HG02981 (cell line): ENCODE results near the gene UQCRH.
"Not testable (repeated sequence)": the region's sequence is repeated elsewhere in the genome, so short reads cannot be mapped to it uniquely, and the experiment has no call there.

Source experiments
- ATAC-seq: cut with Tn5 transposase; IDR thresholded peaks from one replicate; pipeline ENCODE4 v1.9.1; 2021; ENCODE audit warnings: mild to moderate bottlenecking, moderate library complexity; ENCODE audit not compliant: unreplicated experiment

The UQCRH gene

GRCh38 chr1:46331786-46332540 lies 28.5 kb downstream of the UQCRH start:
- peak; percentile 39 for ATAC-seq

DNA sequence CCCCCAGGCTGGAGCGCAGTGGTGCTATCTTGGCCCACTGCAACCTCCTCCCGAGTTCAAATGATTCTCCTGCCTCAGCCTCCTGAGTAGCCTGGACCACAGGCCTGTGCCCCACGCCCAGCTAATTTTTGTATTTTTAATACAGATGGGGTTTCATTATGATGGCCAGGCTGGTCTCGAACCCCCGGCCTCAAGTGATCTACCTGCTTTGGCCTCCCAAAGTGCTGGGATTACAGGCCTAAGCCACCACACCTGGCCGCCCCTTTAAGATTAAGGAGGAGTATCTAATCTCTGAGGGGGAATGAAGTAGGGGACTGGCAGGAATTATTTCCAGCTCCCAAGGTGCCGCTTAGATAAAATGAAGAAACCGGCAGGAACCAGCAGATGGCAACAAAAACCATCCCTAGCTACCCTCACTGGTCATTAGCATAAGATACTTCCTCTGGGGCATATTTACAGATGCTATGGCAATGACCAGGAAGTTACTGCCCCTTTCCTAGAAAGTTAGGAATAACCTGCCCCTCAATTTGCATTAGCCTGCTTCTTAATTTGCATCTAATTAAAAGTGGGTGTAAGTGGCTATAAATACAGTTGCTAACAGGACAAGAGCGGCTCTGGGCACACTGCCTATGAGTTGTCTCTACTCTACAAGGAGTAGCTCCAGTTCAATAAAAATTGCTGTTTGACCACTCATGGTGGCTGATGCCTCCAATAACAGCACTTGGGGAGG lies 30.0 kb downstream of the UQCRH start:
- ATAC-seq, result peak; percentile 47

- ATAC-seq, result peak; percentile 3
These were observed 30.5 kb downstream of the UQCRH start for GRCh38 chr1:46334030-46334384.

GRCh38 chr1:46335081-46335480 lies 31.6 kb downstream of the UQCRH start:
- no peak for ATAC-seq

DNA sequence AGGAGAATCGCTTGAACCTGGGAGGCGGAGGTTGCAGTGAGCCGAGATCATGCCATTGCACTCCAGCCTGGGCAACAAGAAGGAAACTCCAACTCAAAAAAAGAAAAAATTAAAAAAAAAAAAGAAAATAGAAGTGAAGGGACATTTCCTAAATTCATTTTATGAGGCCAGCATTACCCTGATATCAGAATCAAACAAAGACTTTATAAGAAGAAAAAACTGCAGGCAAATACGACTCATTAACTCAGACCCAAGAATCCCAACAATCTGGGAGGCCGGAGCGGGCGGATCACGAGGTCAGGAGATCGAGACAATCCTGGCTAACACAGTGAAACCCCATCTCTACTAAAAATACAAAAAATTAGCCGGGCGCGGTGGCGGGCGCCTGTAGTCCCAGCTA lies 33.9 kb downstream of the UQCRH start:
- not testable (repeated sequence) for ATAC-seq

GRCh38 chr1:46340404-46341221 lies 37.1 kb downstream of the UQCRH start, which contains the start of gene NSUN4:
TSS of gene NSUN4 (plus strand) at chr1:46340807. CDS start at chr1:46340827, 20 bp downstream.
- peak; percentile 74 for ATAC-seq

GRCh38 chr1:46341222-46342083 lies 38.0 kb downstream of the UQCRH start:
- ATAC-seq, result no peak

GRCh38 chr1:46342084-46342656 lies 38.7 kb downstream of the UQCRH start:
- peak; percentile 62 for ATAC-seq

DNA sequence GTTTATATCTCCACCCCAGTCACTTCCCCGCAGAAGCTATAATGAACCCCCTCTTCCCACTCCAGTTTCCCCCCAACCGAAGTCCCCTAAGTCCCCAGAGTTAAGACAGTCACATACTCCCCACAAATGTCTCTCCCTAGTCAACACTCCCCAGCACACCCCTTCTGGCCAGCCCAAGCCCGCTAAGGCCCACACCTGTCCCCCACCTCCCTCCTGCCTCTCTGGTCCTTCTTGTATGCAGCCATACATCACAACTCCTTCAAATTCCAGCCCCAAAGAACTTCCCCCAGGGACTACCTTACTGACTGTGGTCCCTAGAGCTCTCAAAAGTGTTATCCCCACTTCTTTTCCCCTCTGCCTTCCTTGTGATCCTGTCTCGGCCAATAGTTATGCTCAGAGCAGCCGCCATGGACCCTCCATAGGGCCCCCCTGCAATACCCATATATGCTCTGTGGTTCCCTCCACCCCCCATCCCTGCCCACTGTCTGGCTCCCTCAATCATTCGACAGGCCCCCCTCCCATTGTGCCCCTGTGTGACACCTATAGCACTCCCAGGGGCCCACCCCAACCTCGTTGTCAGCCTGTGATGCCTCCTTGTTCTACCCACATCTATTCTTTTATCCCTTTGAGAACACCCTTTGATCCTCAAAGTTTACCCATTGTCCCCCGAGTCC lies 39.3 kb downstream of the UQCRH start:
- no peak for ATAC-seq

DNA sequence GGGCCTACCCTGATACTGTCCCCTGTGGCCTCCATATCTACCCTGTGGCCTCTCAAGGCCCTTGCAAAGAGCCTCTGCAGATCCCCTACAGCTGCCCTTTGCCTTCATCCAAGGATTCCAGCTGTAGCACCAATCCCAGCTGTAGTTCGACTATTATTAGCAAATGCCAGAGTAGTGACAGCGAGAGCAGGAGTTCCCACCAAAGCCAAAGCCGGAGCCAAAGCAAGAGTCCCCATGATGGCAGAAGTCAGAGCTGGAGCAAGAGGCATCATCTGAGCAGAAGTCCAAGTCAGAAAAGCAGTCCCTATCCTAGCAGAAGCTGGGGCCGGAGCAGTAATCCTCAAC lies 39.8 kb downstream of the UQCRH start:
- no peak for ATAC-seq

DNA sequence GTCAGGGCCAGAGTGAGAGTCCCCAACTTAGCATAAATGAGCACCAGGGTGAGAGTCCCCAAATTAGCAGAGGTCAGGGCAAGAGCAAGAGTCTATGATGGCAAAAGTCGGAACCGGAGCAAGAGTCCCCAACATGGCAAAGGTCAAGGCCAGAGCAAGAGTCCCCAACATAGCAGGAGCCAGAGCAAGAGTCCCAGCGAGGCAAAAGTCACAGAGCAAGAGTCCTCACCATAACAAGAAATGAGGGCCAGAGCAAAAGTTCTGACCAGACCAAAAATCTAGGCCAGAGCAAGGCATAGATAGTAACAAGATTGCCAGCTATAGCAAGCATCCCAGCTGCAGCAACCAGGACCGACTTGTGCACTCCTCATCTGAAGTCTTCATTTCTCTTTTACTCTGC lies 40.2 kb downstream of the UQCRH start:
- no peak for ATAC-seq

GRCh38 chr1:46344481-46344880 lies 41.0 kb downstream of the UQCRH start:
- no peak for ATAC-seq

- ATAC-seq, result no peak
These were observed 41.8 kb downstream of the UQCRH start for GRCh38 chr1:46345281-46345680.

DNA sequence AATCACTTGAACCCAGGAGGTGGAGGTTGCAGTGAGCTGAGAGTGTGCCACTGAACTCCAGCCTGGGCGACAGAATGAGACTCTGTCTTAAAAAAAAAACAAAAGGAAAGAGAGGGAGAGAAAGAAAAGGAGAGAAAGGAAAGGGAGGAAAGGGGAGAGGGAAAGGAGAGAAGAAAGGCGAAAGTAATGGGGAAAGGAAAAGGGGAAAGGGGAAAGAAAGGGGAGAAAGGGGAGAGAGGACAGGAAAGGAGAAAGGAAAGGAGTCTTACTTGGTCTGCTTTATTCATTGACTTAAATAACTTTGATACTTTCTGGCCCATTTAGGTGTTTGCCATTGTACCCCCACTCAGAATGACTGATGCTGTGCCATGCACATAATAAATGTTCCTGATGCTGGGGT lies 48.9 kb downstream of the UQCRH start:
- ATAC-seq, result no peak

- not testable (repeated sequence) for ATAC-seq
These were observed 52.4 kb downstream of the UQCRH start for GRCh38 chr1:46355920-46356319.

GRCh38 chr1:46362158-46362557 lies 58.7 kb downstream of the UQCRH start:
- ATAC-seq, result no peak

- no peak for ATAC-seq
These were observed 59.6 kb downstream of the UQCRH start for GRCh38 chr1:46363121-46363520.

DNA sequence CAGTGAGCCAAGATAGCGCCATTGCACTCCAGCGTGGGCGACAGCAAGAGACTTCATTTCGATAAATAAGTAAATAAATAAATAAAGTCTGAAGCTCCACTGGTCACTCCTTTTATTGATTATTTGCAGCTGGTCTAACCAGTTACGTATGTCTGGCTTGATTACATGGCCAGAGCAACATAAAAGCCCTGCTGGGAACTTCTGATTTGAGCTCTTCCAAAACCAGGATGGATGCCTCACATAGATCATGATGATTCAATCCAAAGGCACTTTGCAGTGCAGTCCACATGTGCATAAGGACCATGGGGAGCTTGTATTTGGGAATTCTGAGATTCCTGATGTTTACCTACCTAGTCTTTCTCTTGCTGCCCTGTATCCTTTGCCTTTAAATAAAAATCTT lies 61.1 kb downstream of the UQCRH start:
- ATAC-seq, result no peak

DNA sequence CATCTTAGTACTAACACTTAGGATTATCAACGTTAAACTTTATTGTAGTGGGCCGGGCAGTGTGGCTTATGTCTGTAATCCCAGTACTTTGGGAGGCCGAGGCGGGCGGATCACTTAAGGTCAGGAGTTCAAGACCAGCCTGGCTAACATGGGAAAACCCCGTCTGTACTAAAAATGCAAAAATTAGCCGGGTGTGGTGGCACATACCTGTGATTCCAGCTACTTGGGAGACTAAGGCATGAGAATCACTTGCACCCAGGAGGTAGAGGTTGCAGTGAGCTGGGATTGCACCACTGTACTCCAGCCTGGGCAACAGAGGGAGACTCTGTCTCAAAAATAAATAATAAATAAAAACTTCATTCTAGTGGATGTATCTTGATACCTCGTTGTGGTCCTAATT lies 62.3 kb downstream of the UQCRH start:
- ATAC-seq, result not testable (repeated sequence)
